OCI-M2 (cell line): ENCODE measurements around the gene KIAA0513.

Source experiments
- DNase-seq: peaks from one replicate; lab custom pipeline; 2025; ENCODE audit not compliant: unreplicated experiment; lab: John Stamatoyannopoulos, UW

KIAA0513 gene

DNA sequence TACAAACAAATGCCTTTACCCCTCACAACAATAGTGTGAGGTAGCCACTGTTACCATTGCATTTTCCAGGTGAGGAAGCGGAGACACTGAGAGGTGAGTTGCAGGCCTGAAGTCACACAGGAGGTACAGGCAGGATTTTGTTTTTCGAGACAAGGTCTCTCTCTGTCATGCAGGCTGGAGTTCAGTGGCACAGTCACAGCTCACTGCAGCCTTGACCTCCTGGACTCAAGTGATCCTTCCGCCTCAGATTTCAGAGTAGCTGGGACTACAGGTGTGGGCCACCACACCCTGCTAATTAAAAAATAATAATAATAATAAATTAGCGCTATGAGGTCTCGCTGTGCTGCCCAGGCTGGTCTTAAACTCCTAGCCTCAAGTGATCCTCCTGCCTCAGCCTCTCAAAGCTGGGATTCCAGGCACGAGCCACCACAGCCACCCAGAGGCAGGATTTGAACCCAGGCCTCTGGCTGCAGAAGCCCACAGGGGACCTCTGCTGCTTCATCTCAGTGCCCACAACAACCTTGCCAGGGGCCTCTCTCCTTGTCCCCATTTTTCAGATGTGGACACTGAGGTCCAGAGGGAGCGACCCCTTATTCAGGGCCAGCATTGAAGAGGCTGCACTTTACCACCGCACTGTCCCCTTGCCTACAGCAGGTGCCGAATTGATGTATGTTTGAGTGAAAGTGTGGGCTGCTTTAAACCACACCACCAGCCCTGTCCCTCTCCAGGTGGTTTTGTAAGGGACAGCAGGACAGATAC lies 100.7 kb downstream of the KIAA0513 start:
- no peak for DNase-seq

DNA sequence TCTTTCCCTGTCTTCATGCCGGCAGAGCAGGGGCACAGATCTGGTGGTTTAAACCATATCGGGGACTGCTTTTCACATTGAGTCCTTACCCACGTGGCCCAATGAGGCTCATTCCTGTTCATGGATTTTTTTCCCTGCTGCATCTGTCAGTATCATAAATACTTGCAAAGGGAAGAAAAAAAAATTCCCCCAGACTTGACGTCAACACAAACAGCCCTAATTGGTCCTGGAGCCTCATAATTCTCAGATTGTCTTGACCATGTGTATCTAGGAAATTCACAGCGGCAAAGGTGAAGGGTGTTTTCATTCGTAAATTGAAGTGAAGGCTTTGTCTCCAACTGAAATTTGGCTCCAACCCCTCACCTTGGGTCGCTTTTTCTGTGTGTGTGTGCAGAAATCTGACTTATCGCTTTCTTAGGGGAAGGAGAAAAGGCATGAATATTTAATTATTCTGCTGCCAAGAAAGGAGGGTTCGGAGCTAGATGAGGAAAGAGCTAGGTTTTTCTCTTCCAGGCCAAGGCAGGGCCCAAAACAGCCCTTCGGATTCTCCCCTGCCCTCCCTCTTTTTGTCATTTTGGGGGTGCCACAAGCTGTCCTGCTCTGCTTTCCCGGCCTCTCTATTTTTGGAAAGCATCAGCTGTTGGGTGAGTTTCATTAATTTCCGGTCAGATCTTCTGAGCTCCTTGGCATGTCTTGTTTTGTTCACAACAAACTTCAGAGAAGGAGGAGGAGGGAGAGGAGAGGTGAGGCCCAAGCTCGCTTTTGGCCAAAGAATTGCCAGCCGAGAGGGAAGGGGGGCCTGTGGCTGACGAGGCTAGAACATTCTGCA lies 102.5 kb downstream of the KIAA0513 start:
- DNase-seq: no peak

DNA sequence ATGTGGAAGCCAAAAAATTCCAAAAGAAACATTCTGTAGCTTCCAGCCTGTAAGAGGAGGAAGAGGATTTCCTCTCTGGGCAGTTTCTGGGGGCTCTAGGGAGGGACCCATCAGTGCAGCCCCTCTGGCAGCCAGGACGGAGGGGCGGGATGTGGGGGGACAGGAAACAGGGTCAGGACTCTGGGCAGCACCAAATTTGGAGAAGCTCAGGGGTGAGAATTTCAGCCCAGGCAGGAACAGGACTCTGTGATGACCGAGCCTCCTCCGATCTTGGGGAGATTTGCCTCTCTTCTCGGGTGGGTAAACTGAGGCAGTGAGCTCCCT lies 103.1 kb downstream of the KIAA0513 start:
- DNase-seq: no peak

DNA sequence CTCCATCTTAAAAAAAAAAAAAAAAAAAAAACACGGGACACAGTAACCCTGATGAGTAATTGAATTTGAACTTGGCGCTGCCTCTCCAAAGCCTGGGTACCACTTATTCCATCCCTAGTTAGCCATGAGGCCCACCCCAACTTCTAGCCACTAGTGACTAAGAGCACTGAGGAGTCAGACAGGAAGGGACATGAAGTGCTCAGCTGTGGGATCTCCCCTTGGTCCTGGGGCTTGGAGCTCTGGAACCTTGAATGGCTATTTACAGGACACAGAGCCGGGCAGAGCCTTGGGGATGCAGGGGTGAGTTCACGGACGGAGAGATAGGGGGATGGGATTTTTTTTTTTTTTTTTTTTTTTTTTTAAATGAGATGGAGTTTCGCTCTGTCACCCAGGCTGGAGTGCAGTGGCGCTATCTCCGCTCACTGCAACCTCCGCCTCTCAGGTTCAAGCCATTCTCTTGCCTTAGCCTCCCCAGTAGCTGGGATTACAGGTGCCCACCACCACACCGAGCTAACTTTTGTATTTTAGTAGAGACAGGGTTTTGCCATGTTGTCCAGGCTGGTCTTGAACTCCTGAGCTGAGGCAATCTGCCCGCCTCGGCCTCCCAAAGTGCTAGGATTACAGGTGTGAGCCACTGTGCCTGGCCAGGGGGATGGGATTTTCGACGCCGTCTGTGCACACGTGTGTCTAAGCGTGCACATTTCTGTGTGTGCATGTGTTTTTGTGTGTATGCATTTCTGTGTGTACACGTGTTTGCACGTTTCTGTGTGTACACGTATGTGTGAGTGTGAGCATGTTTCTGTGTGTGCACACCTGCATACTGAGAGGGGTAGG lies 105.1 kb downstream of the KIAA0513 start:
- no peak for DNase-seq

DNA sequence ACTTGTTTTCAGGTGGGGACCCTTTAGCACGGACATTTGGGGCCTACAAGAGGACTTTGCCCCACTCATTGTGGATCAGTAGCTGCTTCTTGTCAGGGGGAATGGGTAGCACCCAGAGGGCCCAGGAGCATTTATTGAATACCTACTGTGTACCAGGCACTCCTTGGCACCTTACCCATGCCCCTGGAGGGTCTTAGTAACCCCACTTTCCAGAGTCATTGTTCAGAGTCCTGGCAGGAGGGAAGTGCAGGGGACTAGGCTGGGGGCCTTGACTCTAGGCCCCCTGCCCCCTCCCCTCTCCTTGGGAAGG lies 105.7 kb downstream of the KIAA0513 start:
- no peak for DNase-seq

GRCh38 chr16:85134076-85134788 lies 106.6 kb downstream of the KIAA0513 start:
- no peak for DNase-seq

DNA sequence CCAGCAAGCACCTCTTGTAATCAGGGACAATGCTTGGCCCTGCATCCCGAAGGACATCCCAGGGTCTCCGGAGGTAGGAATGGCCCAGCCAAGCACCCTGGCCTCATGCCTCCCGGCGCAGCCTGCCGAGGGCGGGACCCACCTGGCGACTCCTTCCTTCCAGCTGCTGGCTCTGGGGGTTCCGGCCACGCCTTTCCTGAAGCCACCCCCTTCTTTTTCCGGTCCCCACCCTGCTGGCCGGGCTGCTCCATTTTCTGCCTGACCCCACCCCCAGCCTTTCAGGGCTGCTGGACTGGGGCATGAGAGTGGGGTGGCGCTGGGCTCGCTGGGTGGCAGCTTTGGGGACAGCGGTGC lies 107.2 kb downstream of the KIAA0513 start:
- DNase-seq: no peak

DNA sequence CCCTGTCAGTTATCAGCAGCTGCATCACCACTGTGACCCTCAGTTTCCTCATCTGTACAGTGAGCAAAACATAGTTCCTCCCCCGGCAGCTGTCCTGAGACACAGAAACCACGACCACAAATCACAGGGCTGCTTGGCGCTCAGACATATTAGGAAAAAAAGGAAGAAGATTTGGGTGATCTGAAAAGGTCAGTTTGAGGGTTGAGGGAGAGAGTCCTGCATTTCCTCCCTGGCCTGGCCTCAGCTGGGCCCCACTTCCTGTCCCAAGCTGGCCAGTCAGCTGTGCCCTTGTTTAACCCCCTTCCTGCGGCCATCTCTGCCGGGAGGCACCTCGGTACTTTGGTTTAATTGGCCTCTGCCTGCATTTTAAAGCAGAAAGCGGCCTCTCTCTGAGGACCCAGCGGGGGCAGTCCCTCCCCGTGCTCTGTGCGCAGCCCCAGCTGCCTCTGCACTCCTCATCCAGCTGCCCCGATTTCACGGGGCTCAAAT lies 108.7 kb downstream of the KIAA0513 start:
- no peak for DNase-seq

DNA sequence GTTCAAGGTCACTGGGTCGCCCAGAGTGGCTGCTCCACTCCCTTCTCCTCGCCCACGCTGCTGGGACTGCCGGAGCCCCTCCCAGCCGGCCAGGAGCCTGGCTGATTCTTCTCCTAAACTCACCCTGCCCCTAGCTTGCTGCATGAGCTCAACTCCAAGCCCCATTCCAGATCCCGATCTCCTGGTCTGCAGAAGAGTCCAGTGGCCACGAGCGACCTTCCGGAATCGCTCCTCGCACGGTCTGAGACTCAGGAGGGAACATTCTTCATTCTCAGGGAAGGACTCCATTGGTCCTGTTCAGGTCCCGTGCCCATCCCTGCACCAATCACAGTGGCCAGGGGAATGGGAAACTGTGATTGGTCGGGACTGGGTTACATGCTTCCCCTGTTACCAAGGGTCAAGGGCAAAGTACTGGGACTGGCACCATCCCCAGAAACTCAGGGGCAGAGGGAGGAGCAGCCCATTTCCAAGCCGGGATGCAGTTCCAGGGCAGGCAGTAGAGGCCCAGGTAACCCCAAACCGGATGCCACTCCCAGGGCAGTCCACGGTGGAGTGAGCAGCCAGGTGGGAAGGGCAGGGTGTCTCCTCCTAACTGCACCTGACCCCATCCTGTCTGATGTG lies 109.2 kb downstream of the KIAA0513 start:
- no peak for DNase-seq

- DNase-seq: no peak
These were observed 109.9 kb downstream of the KIAA0513 start for GRCh38 chr16:85137323-85138072.

DNA sequence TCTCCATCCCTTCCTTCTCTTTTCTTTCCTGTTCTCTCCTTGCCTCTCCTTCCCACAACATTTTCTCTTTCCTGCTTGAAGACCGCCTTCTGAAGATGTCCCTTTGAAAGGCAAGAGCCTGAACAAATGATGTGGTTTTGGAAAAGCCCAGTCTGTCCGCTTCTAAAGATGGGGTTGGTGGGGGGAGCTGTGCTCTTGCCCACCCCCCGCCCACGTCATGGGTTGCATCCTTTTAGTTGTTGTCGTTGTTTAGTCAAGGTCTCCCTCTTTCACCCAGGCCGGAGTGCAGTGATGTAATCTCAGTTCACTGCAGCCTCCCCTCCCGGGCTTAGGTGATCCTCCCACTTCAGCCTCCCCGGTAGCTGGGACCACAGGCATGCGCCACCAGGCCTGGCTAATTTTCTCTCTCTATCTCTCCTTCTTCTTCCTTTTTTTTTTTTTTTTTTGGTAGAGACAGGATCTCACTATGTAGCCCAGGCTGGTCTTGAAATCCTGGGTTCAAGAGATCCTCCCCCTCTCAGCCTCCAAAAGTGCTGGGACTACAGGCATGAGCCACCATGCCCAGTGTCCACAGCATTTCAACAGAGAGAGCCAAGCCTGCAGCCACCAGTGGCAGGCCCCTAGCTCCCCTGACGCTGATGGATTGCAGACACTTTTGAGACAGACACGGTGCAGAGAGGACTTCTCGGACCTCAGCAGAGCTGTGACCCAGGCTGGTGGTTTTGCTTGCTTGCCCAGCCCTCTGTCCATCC lies 110.7 kb downstream of the KIAA0513 start:
- no peak for DNase-seq

- no peak for DNase-seq
These were observed 111.4 kb downstream of the KIAA0513 start for GRCh38 chr16:85138825-85139627.

- DNase-seq: no peak
These were observed 112.3 kb downstream of the KIAA0513 start for GRCh38 chr16:85139881-85140339.

GRCh38 chr16:85140455-85141012 lies 112.9 kb downstream of the KIAA0513 start:
- DNase-seq: no peak

GRCh38 chr16:85141491-85142128 lies 114.0 kb downstream of the KIAA0513 start:
- DNase-seq: no peak

DNA sequence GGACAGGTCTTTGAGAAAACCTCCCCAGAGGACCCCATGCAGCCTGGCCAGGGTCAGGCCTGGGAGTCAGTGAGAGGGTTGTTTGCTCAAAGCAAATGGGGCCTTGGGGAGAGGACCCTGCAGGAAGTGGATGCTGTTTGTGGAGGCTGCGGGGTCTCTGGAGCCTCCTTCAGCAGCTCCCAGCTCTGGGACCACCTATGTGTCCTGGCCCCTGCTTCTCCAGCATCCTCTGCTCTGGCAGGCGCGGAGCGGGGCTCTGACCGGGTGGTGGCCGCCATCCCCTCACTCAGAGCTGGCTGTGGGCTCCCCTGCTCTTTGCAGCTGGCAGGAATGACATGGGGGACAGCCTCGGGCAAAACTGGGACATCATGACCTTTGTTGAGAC lies 114.5 kb downstream of the KIAA0513 start:
- DNase-seq: no peak

DNA sequence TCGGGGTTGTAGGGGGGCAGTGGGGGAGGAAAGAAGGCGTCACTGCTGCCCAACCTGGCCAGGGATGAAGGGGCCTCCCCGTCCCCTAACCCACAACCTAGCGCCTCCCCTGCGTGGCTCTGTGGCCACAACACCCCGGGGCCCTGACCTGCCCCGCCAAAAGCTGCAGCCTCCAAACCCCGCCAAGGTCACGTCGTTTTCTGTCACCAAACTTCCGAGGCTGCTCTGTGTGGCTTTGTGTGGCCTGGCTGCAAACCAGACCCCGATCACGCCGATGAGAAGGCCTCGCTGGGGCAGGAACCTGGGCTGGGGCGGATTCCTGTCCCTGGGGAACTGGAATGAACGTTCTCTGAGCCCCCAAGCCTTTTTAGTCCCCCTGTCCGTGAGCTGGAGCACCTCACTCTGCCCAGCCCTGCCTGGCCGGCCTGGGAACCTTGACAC lies 115.2 kb downstream of the KIAA0513 start:
- no peak for DNase-seq
